Heart right ventricle (tissue), 16 donors: Measurements from ENCODE around the gene COLEC11. TPM values are rescaled to one million over a fixed set of nuclear protein-coding genes. Genes with fewer than 3 reads are reported as not detected.

ENCODE experiments used
- ATAC-seq, 8 donors: fragments of 200-7000 bp; cut with Tn5 transposase; one replicate each; pipeline ENCODE4 v1.9.1; 2020; ENCODE audit warnings: mild to moderate bottlenecking in 8 of 8, moderate library complexity in 8 of 8, moderate number of reproducible peaks in 1 of 8
- DNase-seq, 2 donors: peaks; one replicate each; pipeline ENCODE4 v3.0.0-alpha.2; 2020
- H3K27ac ChIP-seq, 10 donors: fragments of 200-600 bp; sonication (generic) in 2 of 10; one replicate each; pipeline versions ENCODE4 v1.5.0 to v1.8.0; 2020 to 2022; ENCODE audit warnings: mild to moderate bottlenecking in 3 of 10
- H3K27me3 ChIP-seq, 7 donors: fragments of 200-600 bp; one replicate each; pipeline ENCODE4 v1.8.0; 2021 to 2022; ENCODE audit warnings: mild to moderate bottlenecking in 2 of 7
- H3K36me3 ChIP-seq, 9 donors: fragments of 200-600 bp; sonication (generic) in 1 of 9; one replicate each; pipeline versions ENCODE4 v1.5.0 to v1.8.0; 2020 to 2022; ENCODE audit warnings: mild to moderate bottlenecking in 2 of 9
- H3K4me1 ChIP-seq, 9 donors: fragments of 200-600 bp; sonication (generic) in 1 of 9; one replicate each; pipeline versions ENCODE4 v1.5.0 to v1.8.0; 2020 to 2022; ENCODE audit warnings: mild to moderate bottlenecking in 4 of 9
- H3K4me3 ChIP-seq, 10 donors: fragments of 200-600 bp; sonication (generic) in 2 of 10; one replicate each; pipeline versions ENCODE4 v1.5.0 to v1.8.0; 2020 to 2022; ENCODE audit warnings: mild to moderate bottlenecking in 7 of 10, moderate library complexity in 2 of 10
- H3K9me3 ChIP-seq, 11 donors: fragments of 200-600 bp in 10 of 11; sonication (generic) in 2 of 11; one replicate each; pipeline versions ENCODE4 v1.5.0 to v1.8.0; 2013 to 2022; ENCODE audit warnings: mild to moderate bottlenecking in 2 of 11, control low read depth in 1 of 11, moderate library complexity in 1 of 11
- WGBS, 2 donors: extraction: QIAGEN DNeasy Blood & Tissue Kit; methylation state at CpG; one replicate each; pipeline ENCODE4 v1.1.7; 2013; ENCODE audit warnings: inconsistent platforms in 1 of 2; 5-methylcytosine and 5-hydroxymethylcytosine counted together
- intact Hi-C, 10 donors: fragments of 100-400 bp; cut with DNase I; formaldehyde crosslinking; loops; one replicate each; pipeline versions ENCODE4 v1.11.1 to v1.14.2; 2022
- polyA plus RNA-seq, 2 donors: library from polyadenylated mRNA; stranded (reverse); fragments of 200-250 nt; gene quantifications; one replicate each; pipeline ENCODE4 v1.2.3, GENCODE V29; 2013
- total RNA-seq, 10 donors: library from RNA; stranded (reverse); fragmentation: NEBNext Ultra II Directional in 3 of 10; extraction: Animal tissue kit (Norgen Biotek cat#: 25700) in 3 of 10; gene quantifications; one replicate each; pipeline versions ENCODE4 v1.2.1 to v1.2.4, GENCODE V29; 2021 to 2023
- TF ChIP-seq, protein P1 (sequence below), 9 donors: fragments of 200-600 bp; sonication (generic) in 2 of 9; IDR thresholded peaks; one replicate each; pipeline versions ENCODE4 v1.5.0 to v1.8.0; 2021 to 2022; ENCODE audit warnings: antibody characterized with exemption in 9 of 9, mild to moderate bottlenecking in 5 of 9, moderate library complexity in 1 of 9
- donor health status: Arrhythmogenic right ventricular cardiomyopathy.
- donor health status: ischemic (EF 13 %, LVEDD 7.1; RV severe dilation, severe dysfunction).
- donor health status: healthy with polysubstance abuse.
- donor health status: DM: no; HTN: yes; CAD: no.
- donor health status: DM: no; HTN: no; CAD: no.
- donor health status: ischemic (EF 25% LVEDD 6.9; RV normal size, moderate dysfunction).
- donor health status: ischemic (EF 25% LVEDD 5.7; RV mildly dilated, moderate dysfunction).
- donor health status: healthy.
- donor health status: DM: yes; HTN: yes; CAD: no.
- donor health status: Ischemic cardiomyopathy.
- donor health status: ischemic (EF 35%, LVEDD 5.7; RV mildly dilated, moderate dysfunction).
- donor health status: nonischemic (EF 11% LVEDD 7.7; RV severe dilation, severe dysfunction).
- donor health status: DM: yes; HTN: yes; CAD: no.
- donor health status: PGD.
- donor health status: ischemic (EF 29% LVEDD 5.4; RV normal size, mild dysfunction).
- donor health status: nonischemic (EF 23%, LVEDD 6.1; RV moderate dilation, normal function).

Gene COLEC11
- total and polyA plus RNA-seq, 12 donors: 2.0 to 26.7 (median 5.2) TPM

DNA sequence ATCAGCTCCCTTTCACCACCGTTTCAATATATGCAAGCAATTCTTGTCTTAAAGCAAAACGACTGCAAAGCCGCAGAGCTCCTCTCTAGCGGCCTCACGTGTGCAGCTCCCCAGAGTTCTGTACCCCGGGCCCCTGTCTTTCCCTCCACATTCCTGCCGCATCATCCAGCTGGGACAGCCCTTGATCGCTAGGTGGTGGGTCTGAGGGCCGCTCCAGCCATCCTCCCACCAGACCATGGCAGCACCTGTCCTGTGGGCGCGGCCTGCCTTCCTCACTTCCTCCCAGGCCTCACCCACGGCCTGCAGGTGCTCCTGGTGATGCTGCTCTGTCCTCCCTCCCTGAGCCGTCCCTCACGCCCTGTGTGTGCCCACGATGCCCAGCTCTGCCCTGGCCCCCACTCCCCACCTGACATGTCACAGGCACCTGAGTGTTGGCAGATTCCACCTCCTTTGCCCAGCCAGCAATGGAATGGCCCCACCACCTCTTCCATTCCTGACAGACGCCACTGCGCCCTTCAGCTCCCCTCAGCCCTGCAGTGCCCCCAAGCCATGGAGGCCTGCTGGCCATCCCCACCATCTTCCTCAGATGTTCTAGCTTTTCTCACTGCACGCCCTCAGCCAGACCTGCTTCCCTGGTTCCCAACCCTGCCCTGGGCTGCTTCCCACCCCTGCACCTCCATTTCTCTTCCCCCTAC, 47.8 kb downstream of the COLEC11 start:
- no peaks in the 10 kb centered on the region for H3K27me3 ChIP-seq

DNA sequence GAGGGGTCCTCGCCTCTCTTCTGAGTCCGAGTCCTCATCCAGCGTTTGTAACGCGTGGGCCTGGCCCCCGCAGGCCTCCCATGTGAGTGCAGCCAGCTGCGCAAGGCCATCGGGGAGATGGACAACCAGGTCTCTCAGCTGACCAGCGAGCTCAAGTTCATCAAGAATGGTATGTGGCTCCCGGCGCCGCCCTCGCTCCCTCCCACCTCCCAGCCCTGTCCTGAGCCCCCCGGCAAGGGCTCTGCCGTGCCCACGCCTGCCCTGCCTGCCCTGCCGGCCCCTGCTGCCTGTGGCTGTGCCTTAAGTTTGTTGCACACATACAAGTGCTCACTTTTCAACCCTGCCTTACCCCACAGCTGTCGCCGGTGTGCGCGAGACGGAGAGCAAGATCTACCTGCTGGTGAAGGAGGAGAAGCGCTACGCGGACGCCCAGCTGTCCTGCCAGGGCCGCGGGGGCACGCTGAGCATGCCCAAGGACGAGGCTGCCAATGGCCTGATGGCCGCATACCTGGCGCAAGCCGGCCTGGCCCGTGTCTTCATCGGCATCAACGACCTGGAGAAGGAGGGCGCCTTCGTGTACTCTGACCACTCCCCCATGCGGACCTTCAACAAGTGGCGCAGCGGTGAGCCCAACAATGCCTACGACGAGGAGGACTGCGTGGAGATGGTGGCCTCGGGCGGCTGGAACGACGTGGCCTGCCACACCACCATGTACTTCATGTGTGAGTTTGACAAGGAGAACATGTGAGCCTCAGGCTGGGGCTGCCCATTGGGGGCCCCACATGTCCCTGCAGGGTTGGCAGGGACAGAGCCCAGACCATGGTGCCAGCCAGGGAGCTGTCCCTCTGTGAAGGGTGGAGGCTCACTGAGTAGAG, 48.7 kb downstream of the COLEC11 start:
- Histone ChIP-seq H3K9me3 (no peaks in the 10 kb centered on the region), H3K36me3 (no peaks in the 10 kb centered on the region), H3K27me3 (no peaks in the 10 kb centered on the region), H3K4me1 (no peaks in the 10 kb centered on the region), H3K27ac (no peak overlapping the region), H3K4me3 (no peak overlapping the region)
- ATAC-seq (no peak), DNase-seq (no peak)
- TF ChIP-seq, protein P1, sequence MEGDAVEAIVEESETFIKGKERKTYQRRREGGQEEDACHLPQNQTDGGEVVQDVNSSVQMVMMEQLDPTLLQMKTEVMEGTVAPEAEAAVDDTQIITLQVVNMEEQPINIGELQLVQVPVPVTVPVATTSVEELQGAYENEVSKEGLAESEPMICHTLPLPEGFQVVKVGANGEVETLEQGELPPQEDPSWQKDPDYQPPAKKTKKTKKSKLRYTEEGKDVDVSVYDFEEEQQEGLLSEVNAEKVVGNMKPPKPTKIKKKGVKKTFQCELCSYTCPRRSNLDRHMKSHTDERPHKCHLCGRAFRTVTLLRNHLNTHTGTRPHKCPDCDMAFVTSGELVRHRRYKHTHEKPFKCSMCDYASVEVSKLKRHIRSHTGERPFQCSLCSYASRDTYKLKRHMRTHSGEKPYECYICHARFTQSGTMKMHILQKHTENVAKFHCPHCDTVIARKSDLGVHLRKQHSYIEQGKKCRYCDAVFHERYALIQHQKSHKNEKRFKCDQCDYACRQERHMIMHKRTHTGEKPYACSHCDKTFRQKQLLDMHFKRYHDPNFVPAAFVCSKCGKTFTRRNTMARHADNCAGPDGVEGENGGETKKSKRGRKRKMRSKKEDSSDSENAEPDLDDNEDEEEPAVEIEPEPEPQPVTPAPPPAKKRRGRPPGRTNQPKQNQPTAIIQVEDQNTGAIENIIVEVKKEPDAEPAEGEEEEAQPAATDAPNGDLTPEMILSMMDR (IDR thresholded peaks at IDR 0.05): no peak
- intact Hi-C loops: loop anchor here in 2 of 10 donors (10.0 kb wide), 2 partner anchors 49 to 219 kb away; partner anchors contain the start of gene COLEC11 (in 1 of the 2)
- 92 to 94% methylated on average over 48 of the region's 48 CpGs for WGBS, 2 donors

More for the DNA sequence above, 47.8 kb downstream of the COLEC11 start:
- ATAC-seq: peak in 2 of 8 donors; percentile 13 to 46
- Histone ChIP-seq H3K4me1 (no peaks in the 10 kb centered on the region), H3K4me3 (no peak overlapping the region), H3K27ac (no peak overlapping the region), H3K9me3 (no peaks in the 10 kb centered on the region), H3K36me3 (no peaks in the 10 kb centered on the region)
- DNase-seq: peak in 1 of 2 donors; percentile 2
- intact Hi-C loops: loop anchor here in 2 of 10 donors (10.0 kb wide), 2 partner anchors 48 to 218 kb away; partner anchors contain the start of gene COLEC11 (in 1 of the 2)
- TF ChIP-seq, protein P1 (IDR thresholded peaks at IDR 0.05): no peak
- WGBS, 2 donors: 80 to 84% methylated on average over 18 of the region's 18 CpGs

DNA sequence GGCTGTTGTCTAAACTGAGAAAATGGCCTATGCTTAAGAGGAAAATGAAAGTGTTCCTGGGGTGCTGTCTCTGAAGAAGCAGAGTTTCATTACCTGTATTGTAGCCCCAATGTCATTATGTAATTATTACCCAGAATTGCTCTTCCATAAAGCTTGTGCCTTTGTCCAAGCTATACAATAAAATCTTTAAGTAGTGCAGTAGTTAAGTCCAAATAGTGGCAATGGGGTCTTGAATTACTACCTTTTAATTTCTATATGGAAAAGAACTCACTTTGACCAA, 49.3 kb downstream of the COLEC11 start:
- H3K36me3 ChIP-seq: no peaks in the 10 kb centered on the region
- no peaks in the 10 kb centered on the region for H3K4me1 ChIP-seq
- H3K27me3 ChIP-seq: no peaks in the 10 kb centered on the region
- TF ChIP-seq, protein P1 (IDR thresholded peaks at IDR 0.05): no peak
- ATAC-seq: no peak
- intact Hi-C loops: loop anchor here in 2 of 10 donors (10.0 kb wide), 2 partner anchors 49 to 219 kb away; partner anchors contain the start of gene COLEC11 (in 1 of the 2)
- H3K9me3 ChIP-seq: no peaks in the 10 kb centered on the region
- no peak for DNase-seq
- H3K4me3 ChIP-seq: no peak overlapping the region
- H3K27ac ChIP-seq: no peak overlapping the region

DNA sequence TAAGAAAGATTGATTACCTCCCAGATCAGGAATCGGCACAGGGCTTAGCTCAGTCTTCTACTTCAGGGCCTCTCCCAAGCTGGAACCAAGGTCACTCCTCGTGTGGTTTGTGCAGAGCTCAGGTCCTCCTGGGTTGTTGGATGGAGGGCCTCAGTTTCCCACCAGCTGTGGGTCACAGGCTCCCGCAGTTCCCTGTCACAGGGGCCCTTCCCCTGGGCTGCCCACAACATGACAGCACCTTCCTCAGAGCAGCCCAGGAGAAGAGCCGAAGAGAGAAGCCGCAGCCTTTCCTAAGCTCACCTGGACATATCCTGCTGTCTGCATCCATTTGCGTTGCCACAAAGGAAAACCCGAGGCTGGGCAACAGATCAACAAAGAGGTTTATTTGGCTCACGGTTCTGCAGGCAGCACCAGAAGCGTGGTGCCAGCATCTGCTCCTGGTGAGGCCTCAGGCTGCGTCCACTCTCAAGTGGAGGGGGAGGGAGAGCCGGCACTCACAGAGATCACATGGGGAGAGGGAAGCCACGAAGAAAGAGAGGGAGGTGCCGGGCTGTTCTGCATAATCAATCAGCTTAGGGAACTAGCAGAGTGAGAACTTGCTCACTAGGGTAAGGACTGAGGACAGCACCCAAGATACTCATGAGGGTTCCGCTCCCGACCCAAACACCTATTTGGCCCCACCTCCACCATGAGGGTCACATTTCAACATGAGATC, 50.1 kb downstream of the COLEC11 start:
- intact Hi-C loops: loop anchor here in 2 of 10 donors (10.0 kb wide), 2 partner anchors 50 to 220 kb away; partner anchors contain the start of gene COLEC11 (in 1 of the 2)

More for the DNA sequence above, 50.1 kb downstream of the COLEC11 start:
- Histone ChIP-seq H3K4me3 (no peak overlapping the region), H3K27me3 (no peaks in the 10 kb centered on the region), H3K36me3 (no peaks in the 10 kb centered on the region), H3K9me3 (no peaks in the 10 kb centered on the region), H3K27ac (no peak overlapping the region), H3K4me1 (no peaks in the 10 kb centered on the region)
- ATAC-seq (no peak), DNase-seq (no peak)
- WGBS, 2 donors: 85 to 87% methylated on average over 15 of the region's 15 CpGs
- TF ChIP-seq, protein P1 (IDR thresholded peaks at IDR 0.05): no peak
